ENCODE data around the gene C10orf71. TPM values are rescaled to one million over a fixed set of nuclear protein-coding genes. Genes with fewer than 3 reads are reported as not detected.
A peak's percentile ranks its signal among the peaks of the same experiment; 100 is the strongest.

C10orf71 gene
- polyA plus RNA-seq, 1 of the 3 experiments (the other 2 are of a cell fraction): not detected

GRCh38 chr10:49313501-49314070 lies 14.6 kb downstream of the C10orf71 start (continued):
- no peak for TF ChIP-seq USF2 (IDR thresholded peaks at IDR 0.05; ENCODE audit: borderline replicate concordance, low read depth, low read length)

GRCh38 chr10:49314806-49315205 lies 15.8 kb downstream of the C10orf71 start:
- Histone ChIP-seq H3K36me3 (replicated peaks in 1 of 2; ENCODE audit: control insufficient read depth in 1 of 2, insufficient read depth in 2 of 2, low read length in 1 of 2) (no peaks in the 10 kb centered on the region), H3K9me2 (no peaks in the 10 kb centered on the region), H3K27ac (ENCODE audit: low read depth in 2 of 2, low read length in 1 of 2) (no peak overlapping the region), H3K9ac (no peak overlapping the region), H3K79me2 (ENCODE audit: insufficient read depth) (no peaks in the 10 kb centered on the region), H3F3A (replicated peaks; ENCODE audit: insufficient read depth) (no peaks in the 10 kb centered on the region), H2AFZ (ENCODE audit: low read depth) (no peak overlapping the region), H3K4me3 (ENCODE audit: low read depth in 2 of 2, low read length in 1 of 2) (no peak overlapping the region), H3K9me3 (no peaks in the 10 kb centered on the region), H3K27me3 (ENCODE audit: insufficient read depth) (no peaks in the 10 kb centered on the region), H3K4me1 (ENCODE audit: control insufficient read depth in 1 of 2, insufficient read depth in 2 of 2, low read depth in 1 of 2, low read length in 1 of 2) (peaks cover 0 to 29% of the 10 kb centered on the region in 2 experiments; a peak in 1 of 4 replicates), H4K20me1 (ENCODE audit: insufficient read depth) (no peaks in the 10 kb centered on the region), H3K4me2 (no peak overlapping the region)
- no peak for TF ChIP-seq GATA2 (CRISPR knock-in tag; IDR thresholded peaks at IDR 0.05)
- TF ChIP-seq REST (IDR thresholded peaks at IDR 0.05; ENCODE audit: low read depth, low read length): no peak
- TF ChIP-seq ELF1 (IDR thresholded peaks at IDR 0.05): no peak
- TF ChIP-seq MEF2A (IDR thresholded peaks at IDR 0.05; ENCODE audit: borderline replicate concordance, low read depth): no peak
- no peak for TF ChIP-seq POLR2AphosphoS5 (IDR thresholded peaks at IDR 0.05; ENCODE audit: low read depth, low read length)
- no peak for TF ChIP-seq MAX (IDR thresholded peaks at IDR 0.05; ENCODE audit: low read depth)
- 24% methylated on average over 5 of the region's 5 CpGs for WGBS (ENCODE audit: low lambda C conversion rate)
- DNase-seq: no peak
- CTCF ChIA-PET: no interaction called here
- POLR2A ChIA-PET: no interaction called here

GRCh38 chr10:49318028-49318427 lies 19.1 kb downstream of the C10orf71 start:
- H3K9ac ChIP-seq: no peak overlapping the region
- no peaks in the 10 kb centered on the region for H3K27me3 ChIP-seq (ENCODE audit: insufficient read depth)
- ChIA-PET POLR2A (no interaction called here), CTCF (no interaction called here)
- H3F3A ChIP-seq (replicated peaks; ENCODE audit: insufficient read depth): no peaks in the 10 kb centered on the region
- H3K9me3 ChIP-seq: no peaks in the 10 kb centered on the region
- H3K4me3 ChIP-seq (ENCODE audit: low read depth in 2 of 2, low read length in 1 of 2): no peak overlapping the region
- H3K4me1 ChIP-seq (ENCODE audit: control insufficient read depth in 1 of 2, insufficient read depth in 2 of 2, low read depth in 1 of 2, low read length in 1 of 2): peaks cover 0 to 17% of the 10 kb centered on the region in 2 experiments; a peak in 1 of 4 replicates
- peak overlapping the region in 1 of 2 experiments; percentile 76; a peak in 2 of 4 replicates for H3K27ac ChIP-seq (ENCODE audit: low read depth in 2 of 2, low read length in 1 of 2)
- no peaks in the 10 kb centered on the region for H3K9me2 ChIP-seq
- WGBS (ENCODE audit: low lambda C conversion rate): 18% methylated on average over 3 of the region's 6 CpGs
- DNase-seq: no peak
- no peak overlapping the region for H2AFZ ChIP-seq (ENCODE audit: low read depth)
- no peaks in the 10 kb centered on the region for H3K36me3 ChIP-seq (replicated peaks in 1 of 2; ENCODE audit: control insufficient read depth in 1 of 2, insufficient read depth in 2 of 2, low read length in 1 of 2)
- no peaks in the 10 kb centered on the region for H4K20me1 ChIP-seq (ENCODE audit: insufficient read depth)
- H3K4me2 ChIP-seq: no peak overlapping the region
- no peaks in the 10 kb centered on the region for H3K79me2 ChIP-seq (ENCODE audit: insufficient read depth)
- no peak for TF ChIP-seq SMC3 (IDR thresholded peaks at IDR 0.05; ENCODE audit: low read depth, low read length)
- no peak for TF ChIP-seq USF1 (IDR thresholded peaks at IDR 0.05; ENCODE audit: borderline replicate concordance, low read depth)
- TF ChIP-seq EP300 (IDR thresholded peaks at IDR 0.05; ENCODE audit: borderline replicate concordance in 1 of 2, low read depth in 1 of 2, low read length in 1 of 2): no peak
- TF ChIP-seq JUND (IDR thresholded peaks at IDR 0.05): no peak
- TF ChIP-seq TCF12 (IDR thresholded peaks at IDR 0.05): no peak
- TF ChIP-seq MAX (IDR thresholded peaks at IDR 0.05; ENCODE audit: low read depth): no peak
- no peak for TF ChIP-seq GABPA (IDR thresholded peaks at IDR 0.05; ENCODE audit: low read depth)
- TF ChIP-seq REST (IDR thresholded peaks at IDR 0.05; ENCODE audit: low read depth, low read length): no peak
- TF ChIP-seq ELF1 (IDR thresholded peaks at IDR 0.05): no peak
- no peak for TF ChIP-seq USF2 (IDR thresholded peaks at IDR 0.05; ENCODE audit: borderline replicate concordance, low read depth, low read length)
- TF ChIP-seq RCOR1 (IDR thresholded peaks at IDR 0.05; ENCODE audit: low read length): no peak

Data from SK-N-SH (cell line).